Daoy (cell line): ENCODE results near the gene RYR2. TPM values are rescaled to one million over a fixed set of nuclear protein-coding genes. Genes with fewer than 3 reads are reported as not detected.
"Not testable (repeated sequence)": the region's sequence is repeated elsewhere in the genome, so short reads cannot be mapped to it uniquely, and the experiment has no call there.

Experiments
- DNase-seq: peaks from one replicate; pipeline ENCODE4 v3.0.0-alpha.2; 2015; ENCODE audit warnings: low read depth
- total RNA-seq: library from RNA; depleted of rRNA; stranded (reverse); fragments of >200 nt; shearing (Covaris generic); gene quantifications from 2 replicates; pipeline ENCODE4 v1.2.3, GENCODE V29; 2014

The RYR2 gene
- total RNA-seq, 1 experiment from 2014 or later, result 1.1 TPM

DNA sequence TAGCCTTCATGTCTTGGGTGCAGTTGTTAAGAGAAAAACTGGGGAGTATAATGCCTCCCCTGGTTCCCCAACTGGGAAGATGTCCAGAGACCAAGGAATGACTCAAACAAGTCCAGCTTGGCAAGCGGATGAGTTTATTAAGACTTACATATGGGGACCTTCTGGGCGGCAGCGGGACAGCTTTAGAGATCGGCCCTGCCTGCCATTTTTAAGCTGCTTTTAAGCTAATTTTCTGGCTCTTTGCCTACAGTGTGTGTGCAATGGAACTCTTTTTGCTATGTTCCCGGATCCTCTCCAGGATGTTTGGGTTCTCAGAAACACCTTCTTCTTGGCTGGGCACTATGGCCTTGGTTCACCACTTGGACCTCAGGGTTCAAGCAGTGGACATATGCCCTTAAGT, 99.5 kb downstream of the RYR2 start:
- no peak for DNase-seq

DNA sequence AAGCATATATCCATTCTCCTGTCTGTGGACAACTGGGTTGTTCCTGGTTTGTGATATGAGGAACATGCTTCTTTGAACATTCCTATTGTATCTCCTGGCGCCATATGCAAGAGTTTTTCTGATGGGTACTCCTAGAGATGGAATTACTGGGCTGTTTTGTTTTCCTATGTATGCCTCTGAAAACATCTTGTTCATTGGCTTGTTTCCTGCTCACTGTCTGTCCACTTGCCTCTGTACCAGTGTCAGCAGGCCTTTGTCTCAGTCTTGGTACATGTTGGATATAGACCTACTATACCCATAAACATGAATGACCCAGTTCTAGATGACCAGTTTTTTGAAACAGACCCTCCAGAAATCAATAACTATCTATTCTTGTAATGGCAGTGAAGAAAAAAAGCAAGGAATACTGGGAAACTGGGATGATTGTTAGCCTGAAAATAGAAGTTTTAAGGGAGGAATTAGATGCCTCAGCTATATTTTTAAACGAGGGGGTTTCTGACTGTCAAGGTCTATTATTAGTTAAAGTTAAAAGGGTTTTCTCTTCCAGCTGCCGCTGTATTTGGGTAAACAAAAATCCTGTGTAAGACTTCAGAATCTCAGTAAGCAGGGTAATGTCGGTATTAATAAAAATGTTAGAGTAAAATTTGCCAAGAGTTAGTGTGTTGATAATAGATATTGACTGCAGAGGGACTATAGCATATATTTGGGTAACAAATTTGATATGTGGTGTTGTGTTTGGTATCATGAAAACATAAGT, 103.6 kb downstream of the RYR2 start:
- no peak for DNase-seq

DNA sequence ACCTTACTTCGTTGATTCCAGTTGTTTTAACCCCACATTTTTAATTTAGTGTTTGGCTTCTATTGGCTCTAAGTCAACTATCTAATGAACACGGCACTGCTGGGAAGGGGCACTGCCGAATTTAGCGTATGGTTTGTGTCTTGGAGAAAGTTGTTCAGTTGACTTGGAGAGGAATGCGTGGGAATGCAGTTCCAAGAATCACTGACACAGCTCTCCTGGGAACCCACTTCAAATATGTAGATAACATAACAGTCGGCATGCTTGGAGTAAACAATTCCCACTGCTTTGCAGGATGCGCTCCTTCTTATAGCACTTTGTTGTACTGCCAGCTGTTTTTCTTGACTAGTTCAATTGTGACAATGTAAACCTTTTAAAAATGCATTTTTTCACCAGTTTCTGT, 104.3 kb downstream of the RYR2 start:
- no peak for DNase-seq

DNA sequence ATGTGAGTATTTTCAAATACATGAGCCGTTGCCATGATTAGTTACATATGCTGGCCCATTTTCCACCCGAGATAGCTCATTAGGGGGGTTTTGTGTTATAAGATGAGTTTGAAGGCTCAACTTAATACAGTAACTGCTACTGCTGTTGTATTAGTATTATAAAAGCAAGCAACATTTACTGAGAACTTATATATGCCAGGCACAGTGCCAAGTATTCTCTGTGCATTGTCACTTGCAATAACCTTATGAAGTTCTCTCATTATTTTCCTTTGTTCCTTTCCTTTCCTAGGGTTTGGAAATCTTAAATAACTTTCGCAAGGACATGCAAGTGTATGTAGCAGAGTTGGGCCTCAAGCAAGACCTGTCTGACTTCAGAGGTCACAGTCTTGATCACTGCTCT, 107.9 kb downstream of the RYR2 start:
- DNase-seq, result no peak

DNA sequence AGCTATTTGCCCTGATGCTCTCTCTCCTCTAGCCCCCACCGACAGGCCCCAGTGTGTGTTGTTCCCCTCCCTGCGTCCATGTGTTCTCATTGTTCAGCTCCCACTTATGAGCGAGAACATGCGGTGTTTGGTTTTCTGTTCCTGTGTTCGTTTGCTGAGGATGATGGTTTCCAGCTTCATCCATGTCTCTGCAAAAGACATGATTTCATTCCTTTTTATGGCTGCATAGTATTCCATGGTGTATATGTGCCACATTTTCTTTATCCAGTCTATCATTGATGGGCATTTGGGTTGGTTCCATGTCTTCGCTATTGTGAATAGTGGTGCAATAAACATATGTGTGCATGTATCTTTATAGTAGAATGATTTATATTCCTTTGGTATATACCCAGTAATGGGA, 110.0 kb downstream of the RYR2 start:
- DNase-seq, result not testable (repeated sequence)

DNA sequence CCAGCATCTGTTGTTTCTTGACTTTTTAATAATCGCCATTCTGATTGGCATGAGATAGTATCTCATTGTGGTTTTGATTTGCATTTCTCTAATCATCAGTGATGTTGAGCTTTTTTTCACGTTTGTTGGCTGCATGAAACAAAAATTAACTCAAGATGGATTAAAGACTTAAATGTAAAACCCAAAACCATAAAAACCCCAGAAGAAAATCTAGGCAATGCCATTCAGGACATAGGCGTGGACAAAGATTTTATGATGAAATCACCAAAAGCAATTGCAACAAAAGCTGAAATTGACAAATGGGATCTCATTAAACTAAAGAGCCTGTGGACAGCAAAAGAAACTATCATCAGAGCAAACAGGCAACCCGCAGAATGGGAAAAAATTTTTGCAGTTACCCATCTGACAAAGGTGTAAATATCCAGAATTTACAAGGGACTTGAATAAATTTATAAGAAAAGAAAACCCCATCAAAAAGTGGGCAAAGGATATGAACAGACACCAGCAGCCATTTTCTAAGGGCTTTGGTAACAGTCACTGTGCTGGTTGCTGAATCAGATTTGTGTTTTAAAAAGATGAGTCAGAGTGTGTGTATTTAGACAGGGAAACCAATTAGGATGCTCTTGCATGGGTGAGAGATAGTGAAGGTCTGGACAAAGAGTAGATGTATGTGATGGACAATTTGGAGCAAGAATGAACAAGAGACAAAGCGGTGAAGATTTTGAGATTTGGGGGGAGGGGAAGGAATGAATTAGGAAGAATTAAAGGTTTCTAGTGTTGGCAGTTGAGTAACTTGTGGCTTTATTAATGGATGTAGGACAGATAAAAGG, 110.7 kb downstream of the RYR2 start:
- DNase-seq, result peak; percentile 25

DNA sequence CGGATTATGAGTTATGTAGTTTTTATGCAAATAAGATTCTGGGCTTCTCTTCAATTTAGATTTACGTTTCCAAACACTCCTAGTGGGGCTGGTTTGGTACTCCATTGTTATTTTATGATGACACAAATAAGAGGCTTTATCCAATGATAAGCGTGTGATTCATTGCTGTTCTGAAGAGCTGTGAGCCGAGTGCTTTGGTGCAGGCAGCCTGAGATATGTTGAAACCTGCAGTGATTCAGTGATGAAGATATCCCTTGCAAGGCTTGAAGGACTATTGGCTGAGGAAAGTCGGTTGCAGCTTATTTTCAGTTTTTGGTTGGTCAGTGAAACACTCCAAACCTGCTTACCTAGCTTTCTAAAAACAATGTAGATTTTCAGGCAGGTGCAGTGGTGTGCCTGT, 112.2 kb downstream of the RYR2 start:
- DNase-seq, result peak; percentile 58

DNA sequence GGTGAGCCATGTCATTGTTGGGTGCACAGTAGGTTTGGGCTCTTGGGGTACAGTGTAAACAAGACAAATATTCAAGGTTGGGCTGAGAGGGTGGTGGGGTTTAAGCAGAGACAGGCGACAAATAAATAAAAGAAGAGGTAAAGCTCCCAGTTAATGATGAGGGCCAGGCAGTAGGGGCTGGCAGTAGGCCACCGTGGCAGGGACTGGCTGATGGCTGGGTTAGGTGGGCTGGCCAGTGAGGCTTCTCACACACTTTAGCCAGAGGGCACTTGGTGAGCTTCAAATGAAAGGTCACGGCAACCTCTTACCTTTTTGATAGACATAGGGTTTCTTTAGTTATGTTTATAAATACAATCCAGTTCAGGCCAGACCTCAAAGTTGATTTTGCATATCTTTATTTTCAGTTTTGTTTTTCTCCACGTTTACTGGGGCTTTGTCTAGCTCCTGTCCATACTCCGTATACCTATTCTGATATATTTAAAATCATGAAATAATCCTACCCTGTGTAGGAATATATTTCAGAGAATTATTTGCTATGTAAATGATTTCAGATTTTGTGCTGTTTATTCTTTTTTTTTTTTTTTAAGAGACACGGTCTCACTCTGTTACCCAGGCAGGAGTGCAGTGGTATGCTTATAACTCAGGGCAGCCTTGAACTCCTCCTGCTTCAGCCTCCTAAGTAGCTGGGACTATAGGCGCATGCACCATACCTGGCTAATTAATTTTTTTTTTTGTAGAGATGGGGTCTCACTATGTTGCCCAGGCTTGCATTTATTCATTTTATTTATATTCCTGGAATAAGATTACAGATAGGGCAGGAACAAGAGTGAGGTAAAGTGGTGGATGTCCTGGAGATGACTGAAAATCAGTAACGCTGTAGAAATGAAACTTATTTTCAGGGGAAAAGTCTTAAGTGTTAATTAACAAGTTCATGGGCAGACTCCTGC, 122.7 kb downstream of the RYR2 start:
- no peak for DNase-seq

DNA sequence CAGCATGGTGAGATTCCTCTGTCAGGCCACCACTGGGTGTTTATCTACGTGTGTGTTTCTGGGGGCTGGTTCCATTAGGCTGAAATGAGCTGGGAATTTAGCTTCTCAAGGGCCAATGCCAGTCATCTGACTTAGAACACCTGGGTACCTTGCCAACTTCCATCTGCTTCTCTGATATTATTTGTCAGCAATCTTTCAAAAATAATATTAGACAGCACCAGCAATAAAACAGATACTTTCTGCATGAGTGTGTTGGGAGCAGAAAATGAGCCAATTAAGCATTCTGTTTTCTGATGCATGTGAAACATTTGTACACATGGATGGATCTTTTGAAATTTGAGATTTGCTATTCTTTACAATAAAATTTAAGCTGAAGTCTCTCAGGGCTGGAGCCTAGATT, 124.1 kb downstream of the RYR2 start:
- DNase-seq, result no peak

DNA sequence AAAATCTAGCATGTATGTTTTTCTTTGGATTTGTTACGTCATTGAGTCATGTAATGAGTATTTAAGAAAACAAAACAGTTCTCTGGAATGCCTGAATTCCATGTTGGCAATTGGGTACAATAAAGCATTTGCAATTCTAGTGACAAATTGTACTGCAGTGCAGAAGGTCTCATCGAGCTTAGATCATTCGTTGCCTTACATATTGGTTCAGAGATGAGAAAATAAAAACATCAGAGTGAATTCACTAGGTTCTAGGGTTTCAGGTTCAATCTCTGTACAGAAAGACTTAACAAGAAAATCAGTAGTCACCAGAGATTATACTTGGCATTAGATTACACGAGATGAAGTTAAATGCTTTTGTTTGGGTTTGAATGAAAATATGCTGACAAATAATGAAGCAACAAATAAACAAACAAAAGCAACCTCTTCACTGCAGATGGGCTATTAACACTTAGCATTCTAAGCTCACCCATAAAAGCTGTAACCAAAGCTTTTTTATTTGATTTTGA, 124.7 kb downstream of the RYR2 start:
- peak; percentile 13 for DNase-seq

DNA sequence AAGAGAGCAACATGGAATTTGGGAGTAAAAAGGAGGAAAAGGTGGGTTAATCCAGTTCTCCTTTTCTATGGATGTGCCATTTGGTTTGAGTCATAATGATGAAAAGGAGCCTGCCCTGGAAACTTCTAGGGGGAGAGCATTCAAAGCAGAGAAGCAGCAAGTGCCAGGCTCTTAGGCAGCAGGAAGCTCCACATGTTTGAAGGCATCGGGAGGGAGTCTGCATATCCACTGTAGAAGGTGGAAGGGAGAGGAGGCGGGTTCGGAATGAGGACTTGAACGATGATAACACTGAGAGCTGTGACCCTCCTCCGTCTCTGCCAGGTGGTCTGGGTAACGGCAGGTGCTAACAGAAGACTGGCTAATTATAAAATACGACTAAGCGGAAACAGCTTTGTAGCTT, 128.2 kb downstream of the RYR2 start:
- DNase-seq, result no peak

DNA sequence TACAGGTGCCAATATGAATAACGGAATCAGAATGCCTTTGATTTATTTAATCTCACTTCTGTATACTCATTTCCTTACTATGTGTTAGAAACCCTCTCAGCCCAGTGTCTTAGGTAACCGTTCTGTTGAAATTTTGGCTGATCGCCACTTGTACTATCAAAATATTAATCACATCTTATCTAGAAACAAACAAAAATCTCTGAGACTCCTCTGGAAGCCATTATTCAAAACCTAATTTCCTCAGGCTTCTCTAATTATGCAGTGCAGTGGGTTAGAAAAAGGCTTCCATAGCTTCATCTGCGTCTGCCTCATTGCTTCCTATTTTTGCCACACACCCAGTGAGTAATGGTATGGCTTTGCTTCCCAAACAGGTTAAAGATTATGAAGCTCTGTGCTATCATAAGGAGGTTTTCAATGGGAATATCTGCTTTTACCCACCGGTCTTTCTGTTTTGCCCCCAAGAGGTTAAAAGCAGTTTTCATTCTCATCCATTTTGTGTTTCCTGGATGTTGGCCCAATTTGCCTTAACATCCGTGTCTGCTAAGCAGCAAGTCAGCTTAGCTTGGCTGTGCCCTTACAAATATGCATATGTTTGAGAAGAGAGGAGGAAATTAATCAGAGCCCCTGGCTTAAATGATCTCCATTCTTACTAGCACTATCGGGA, 129.6 kb downstream of the RYR2 start:
- no peak for DNase-seq

DNA sequence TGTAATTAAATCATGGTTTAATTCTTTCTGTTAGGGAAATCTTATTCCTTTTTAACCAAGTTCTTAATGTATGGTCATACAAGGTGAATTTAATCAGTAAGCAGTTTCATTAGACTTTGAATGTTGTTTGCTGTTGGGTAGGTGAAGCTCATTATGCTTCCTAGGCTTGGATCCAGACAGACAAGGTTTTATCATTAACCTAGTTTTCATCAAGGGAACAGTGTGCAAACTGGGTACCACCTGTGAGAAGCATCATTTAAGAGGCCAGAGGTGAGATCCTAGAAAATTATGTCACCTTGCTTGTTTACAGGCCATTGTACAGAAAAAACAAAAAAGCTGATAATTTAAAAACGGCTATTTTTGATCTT, 130.1 kb downstream of the RYR2 start:
- no peak for DNase-seq

DNA sequence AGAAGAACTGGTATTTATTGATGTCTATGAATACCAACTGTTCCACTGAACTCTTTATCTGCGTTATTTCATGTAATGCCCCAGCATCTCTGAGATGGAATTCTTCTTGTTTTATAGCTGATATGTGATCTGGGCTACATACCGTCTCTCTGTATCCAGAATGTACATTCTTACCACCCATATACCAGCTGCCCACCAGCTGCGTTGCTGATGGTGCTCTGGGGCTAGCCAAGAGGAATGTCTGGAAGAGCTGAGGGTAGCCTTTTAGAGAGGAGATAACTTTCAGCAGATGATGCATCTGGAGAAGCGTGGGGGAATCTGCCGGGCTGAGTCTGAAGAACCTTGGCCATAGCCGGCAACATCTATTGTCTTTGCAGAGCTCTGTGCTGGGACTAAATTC, 137.5 kb downstream of the RYR2 start:
- no peak for DNase-seq

DNA sequence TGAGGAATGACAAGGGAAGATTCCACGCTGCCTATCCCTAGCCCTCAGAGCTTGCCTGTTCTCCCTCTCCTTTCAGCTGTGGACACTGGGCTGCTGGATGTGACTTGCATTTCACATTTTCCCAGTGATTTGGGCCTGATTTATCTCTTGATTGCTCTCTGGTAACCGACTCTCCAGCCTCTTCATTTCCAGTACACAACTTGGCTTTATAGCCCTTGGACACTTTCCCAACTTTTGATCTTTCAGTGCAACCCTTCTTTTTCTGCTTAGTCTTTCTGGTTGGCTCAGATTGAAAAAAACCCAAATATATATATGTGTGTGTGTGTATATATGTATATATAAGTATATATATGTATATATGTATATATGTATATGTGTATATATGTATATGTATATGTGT, 138.3 kb downstream of the RYR2 start:
- no peak for DNase-seq

DNA sequence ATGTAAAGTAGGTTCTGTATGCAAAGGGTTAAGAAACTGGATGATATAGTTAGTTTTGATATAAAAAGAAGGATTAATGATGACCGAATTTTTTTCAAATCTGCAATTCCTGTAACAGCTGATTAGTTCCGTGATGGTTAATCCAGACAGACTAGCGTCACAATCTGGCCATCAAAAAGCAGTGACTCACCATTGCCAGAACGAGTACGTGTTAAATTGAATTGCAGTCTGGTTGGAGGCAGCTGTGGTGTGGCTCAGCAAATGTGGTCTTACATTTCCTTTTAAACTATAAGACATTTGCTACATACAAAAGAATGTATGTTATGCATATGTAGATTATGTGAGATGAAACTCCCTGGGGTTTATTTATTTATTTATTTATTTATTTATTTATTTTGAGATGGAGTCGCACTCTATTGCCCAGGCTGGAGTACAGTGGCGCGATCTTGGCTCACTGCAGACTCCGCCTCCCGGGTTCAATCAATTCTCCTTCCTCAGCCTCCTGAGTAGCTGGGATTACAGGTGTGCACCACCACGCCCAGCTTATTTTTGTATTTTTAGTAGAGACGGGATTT, 139.8 kb downstream of the RYR2 start:
- DNase-seq, result peak; percentile 32

DNA sequence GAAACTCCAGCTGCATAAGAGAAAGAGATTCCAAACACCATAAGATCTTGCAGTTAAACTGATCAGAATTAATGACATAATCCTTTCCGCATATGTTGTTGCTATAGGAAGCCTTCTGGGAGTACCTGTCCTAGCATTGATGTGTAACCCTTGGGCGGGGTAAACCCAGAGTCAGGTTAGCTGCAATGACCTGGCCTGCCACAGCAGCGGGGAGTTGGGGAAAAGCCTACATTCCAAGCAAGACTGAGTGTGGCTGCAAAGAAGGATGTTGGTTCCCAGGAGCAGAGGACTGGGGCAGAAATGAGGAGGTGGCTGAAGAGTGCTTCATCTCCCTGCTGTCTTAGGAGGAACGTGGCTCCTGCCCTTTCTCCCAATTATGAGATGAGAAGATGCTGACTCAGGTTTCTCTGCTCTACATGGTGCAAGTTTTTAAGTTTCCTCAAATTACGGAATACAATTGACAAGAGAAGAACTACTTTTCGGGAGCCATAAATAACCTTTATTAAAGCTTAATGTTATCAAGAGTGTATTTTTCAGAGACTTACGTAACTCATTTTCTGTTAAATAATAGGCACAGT, 142.1 kb downstream of the RYR2 start:
- DNase-seq, result no peak

DNA sequence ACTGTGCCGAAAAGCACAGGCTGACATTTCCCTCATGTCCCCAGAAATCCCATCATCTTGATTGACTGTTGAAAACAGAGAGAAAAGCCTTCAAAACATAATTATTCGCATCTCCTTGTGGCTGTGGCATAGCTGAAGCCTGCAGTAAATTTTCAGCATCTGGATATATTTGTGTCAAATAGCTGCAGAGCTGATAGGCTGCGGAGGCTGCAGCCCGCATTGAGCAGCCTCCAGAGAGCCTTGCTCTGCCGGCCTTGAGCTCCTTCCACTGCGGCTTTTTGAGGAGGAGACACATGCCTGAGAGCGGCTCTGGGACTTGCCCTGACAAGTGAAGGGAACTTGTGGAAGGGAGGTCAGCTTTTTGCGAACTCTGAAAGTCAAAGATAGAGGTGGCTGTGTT, 144.7 kb downstream of the RYR2 start:
- DNase-seq, result no peak

DNA sequence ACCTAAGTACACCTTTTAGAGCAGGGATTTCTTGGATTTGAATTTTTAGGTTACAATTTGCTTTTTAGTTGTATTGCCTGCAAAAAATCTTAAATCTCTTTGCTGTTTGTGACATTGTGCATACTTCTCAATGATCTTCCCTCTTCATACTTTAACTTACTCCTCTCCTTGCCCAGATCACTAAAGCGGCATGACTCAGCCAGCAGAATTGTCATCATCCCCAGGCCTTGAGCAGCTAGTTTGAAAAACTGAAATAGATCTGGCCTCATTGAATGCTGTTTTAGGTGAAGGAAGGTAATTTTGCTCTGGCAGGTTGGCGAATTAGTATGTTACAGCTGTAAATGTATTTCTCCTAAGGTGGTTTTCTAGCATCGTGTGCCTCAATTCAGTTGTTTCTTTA, 145.9 kb downstream of the RYR2 start:
- no peak for DNase-seq

DNA sequence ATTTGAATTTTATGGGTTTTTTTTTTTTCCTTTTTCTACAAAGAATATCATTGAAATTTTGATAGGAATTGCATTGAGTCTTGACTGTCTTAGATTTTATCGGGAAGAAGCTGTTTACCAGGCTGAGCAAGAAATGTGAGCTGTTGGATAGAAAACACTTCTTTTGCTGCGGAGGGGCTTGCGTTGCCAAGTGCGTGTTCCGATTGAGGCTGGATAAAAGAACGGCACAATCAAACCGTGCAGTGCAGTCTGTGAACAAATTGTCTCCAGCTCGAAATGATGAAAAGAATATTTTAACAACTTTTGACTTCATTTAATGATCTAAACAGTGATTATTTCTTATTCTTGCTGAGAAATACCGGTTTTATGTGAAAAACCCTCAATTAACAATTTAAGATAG, 149.4 kb downstream of the RYR2 start:
- DNase-seq, result no peak
